HT-29 (cell line): ENCODE results near the gene PTAR1. TPM values are rescaled to one million over a fixed set of nuclear protein-coding genes. Genes with fewer than 3 reads are reported as not detected.

ENCODE experiments used
- DNase-seq: peaks from one replicate; pipeline ENCODE4 v3.0.0-alpha.2; 2015; ENCODE audit warnings: low spot score
- total RNA-seq: library from RNA; depleted of rRNA; stranded (reverse); fragments of >200 nt; shearing (Covaris generic); gene quantifications from 2 replicates; pipeline ENCODE4 v1.2.3, GENCODE V29; 2014

PTAR1 gene
- total RNA-seq, 1 experiment from 2014 or later = 19.5 TPM

GRCh38 chr9:69750085-69750484, 9.7 kb downstream of the PTAR1 start:
- no peak for DNase-seq

DNA sequence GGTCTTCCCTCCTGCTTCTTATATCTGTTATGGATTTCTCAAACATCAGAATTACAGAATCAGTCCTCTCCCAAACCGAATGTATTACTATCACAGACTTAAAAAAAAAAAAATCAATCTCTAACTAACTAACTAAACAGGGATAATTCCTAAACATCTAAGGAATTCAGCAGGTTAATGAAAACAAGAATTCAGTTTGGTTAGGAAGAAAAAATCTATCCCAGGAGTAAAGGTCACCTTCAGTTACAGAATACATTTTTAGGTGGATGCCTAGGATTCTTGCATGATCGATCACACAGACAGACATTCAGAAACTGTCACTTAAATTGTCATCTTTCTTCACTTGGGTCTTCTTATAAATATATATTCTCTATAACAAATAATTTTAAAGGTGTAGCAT, 11.5 kb downstream of the PTAR1 start:
- no peak for DNase-seq

- DNase-seq = no peak
These were observed 12.8 kb downstream of the PTAR1 start for GRCh38 chr9:69746859-69747560.

DNA sequence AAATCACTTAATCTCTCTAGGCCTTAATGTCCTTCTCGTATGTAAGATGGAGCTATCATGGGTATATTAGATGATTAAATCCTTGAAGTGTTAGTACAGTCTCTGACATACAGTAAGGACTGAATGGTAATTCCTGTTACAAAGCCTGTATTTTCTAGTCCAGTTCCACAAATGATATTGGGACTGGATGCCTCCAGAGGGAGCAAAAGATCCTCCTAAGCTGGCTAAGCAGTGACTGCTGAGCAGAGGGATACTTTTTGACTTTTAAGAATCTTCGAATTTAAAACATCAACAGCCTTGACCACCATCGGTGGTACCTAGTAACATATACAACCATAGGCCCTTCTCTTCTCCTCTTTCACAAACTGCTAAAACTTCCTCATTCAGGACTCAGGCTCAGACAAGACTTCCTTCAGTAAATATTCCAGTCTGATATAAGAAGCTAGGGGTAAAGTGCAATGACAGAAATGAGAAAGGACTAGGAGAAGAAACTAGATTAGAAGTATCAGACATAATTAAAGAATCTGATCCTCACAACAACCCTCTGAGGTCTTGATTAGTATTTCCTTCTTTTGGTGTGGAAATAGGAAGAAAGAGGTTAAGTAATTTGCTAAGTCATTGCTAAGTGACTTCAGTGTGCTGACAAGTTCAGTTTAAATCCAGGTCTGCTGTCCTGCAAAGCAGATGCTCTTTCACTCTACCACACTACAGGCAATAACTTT, 13.9 kb downstream of the PTAR1 start:
- DNase-seq = peak; percentile 23

- DNase-seq = no peak
These were observed 15.0 kb downstream of the PTAR1 start for GRCh38 chr9:69744688-69745380.

- DNase-seq = no peak
These were observed 15.9 kb downstream of the PTAR1 start for GRCh38 chr9:69743930-69744329.

DNA sequence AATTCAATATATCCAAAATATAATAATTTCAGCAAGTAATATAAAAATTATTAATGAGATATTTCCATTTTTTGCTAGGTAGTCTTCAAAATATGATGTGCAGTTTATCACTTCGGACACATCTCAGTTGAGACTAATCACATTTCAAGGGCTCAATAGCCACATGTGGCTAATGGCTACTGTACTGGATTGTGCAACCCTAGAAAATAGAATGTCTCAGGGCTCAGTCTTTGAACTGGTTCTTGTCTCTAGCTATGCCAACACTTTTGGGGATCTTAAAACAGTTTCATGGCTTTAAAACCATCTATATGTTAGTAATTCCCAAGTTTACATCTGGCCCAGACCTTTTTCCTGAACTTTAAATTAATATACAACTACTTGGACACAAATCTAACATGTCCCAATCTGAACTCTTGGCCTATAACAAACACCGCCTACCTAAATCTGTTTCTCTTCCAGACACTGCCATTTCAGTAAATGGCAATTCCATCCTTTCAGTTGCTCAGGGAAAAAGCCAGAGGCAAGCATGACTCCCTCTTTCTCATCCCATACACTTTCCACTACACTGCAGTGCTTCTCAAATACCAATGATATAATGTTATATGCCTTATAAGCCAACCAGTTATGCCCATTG, 18.8 kb downstream of the PTAR1 start:
- DNase-seq = no peak

GRCh38 chr9:69731348-69731747, 28.5 kb downstream of the PTAR1 start:
- DNase-seq = no peak

GRCh38 chr9:69719983-69720382, 39.8 kb downstream of the PTAR1 start:
- no peak for DNase-seq

- DNase-seq = no peak
These were observed 40.4 kb downstream of the PTAR1 start for GRCh38 chr9:69719367-69719766.

GRCh38 chr9:69718218-69718617, 41.6 kb downstream of the PTAR1 start:
- no peak for DNase-seq

DNA sequence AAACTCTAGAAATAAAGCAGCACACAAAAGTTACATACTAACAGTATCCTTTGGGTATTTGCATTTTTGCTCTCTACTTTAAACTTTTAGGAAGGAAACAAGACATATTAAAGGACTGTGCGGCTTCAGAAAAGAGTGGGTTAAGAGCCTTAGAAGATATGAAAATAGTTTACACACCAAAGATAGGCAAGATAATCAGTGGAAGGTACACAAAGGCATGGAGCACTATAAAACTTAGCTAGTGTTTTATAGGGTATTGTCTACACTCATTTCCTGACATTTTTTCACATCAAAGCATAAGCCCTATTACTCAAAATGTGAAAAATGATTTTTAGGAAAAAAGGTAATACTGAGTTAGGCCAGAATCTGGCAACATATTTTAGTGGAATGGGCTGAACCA, 44.0 kb downstream of the PTAR1 start:
- DNase-seq = no peak

- DNase-seq = no peak
These were observed 44.7 kb downstream of the PTAR1 start for GRCh38 chr9:69715096-69715495.

GRCh38 chr9:69697475-69697874, 62.3 kb downstream of the PTAR1 start:
- DNase-seq = no peak

GRCh38 chr9:69696802-69697201, 63.0 kb downstream of the PTAR1 start:
- no peak for DNase-seq

- no peak for DNase-seq
These were observed 69.7 kb downstream of the PTAR1 start for GRCh38 chr9:69689991-69690538.

DNA sequence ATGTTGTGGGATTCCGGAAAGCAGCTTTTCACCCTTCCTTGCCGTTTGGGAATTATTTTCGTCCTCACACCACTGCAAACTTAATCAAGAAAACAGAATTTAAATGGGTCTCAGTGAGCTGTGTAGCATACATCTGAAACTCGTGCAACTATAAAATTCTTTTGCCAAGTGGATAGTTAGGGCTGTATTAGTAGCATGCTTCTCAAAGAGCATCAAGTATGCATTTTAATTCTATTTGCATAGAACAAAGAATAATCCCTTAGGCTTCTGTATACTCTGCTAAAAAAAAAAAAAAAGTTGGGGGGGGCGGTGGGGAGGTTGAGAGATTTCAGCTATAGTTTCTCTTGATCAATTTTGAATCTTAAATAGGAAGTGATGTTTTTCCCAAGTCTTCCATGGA, 75.9 kb downstream of the PTAR1 start:
- no peak for DNase-seq

DNA sequence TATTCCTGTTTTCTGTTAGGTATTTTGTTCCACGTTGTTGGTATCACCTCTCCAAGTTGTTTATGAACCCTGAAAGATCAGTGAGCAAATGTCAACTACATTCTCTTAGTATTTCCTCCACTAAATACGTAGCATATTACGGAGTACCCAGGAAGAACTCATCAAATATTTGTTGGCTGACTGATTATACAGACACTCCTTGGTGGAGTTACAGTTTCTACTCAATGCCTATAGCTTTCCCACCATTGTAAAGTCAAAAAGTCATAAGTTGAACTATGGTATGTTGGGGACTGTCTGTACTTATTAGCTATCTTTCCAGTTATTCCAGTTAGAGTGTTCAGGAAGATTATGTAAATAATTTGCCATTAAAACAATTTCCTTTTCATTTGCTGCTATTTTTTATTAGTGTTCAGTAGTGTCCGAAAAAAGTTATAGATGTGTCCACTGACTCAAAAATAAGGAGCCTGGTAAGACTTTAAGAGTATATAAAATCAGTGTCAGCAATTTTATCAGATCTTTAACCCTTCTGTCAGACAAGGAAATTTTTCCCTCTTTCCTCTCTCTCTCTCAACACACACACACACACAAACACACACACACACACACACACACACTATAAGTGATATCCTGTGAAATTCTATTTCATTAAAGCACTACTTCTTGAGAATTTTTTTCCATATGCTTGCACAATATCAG, 80.8 kb downstream of the PTAR1 start:
- no peak for DNase-seq

- DNase-seq = no peak
These were observed 81.9 kb downstream of the PTAR1 start for GRCh38 chr9:69677931-69678330.

DNA sequence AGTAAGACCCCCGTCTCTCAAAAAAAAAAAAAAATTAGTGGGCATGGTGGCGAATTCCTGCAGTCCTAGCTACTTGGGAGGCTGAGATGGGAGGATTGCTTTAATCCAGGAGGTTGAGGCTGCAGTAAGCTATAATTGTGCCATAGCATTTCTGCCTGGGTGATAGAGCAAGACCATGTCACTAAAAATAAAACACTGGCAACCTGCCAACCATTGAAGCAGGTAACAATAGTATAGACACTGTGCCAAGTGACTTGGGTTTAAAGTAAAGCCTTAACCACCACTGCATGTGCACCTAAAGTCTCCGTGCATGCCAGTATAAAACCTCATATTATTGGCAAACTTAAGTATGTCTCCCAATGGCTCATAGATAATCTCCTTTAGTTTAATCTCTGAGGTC, 84.2 kb downstream of the PTAR1 start:
- no peak for DNase-seq

GRCh38 chr9:69674716-69675438, 84.9 kb downstream of the PTAR1 start:
- no peak for DNase-seq
